Liver (tissue), 9 donors: ENCODE measurements around the gene PDE2A. TPM values are rescaled to one million over a fixed set of nuclear protein-coding genes. Genes with fewer than 3 reads are reported as not detected.
"Not testable (repeated sequence)": the region's sequence is repeated elsewhere in the genome, so short reads cannot be mapped to it uniquely, and the experiment has no call there.

ENCODE experiments used
- DNase-seq: peaks from one replicate; pipeline ENCODE4 v3.0.0-alpha.2; 2017; ENCODE audit warnings: low spot score
- H3K27ac ChIP-seq, 2 donors: one replicate each; pipeline ENCODE4 v1.7.0; 2013; ENCODE audit warnings: inconsistent platforms in 2 of 2, low read length in 2 of 2, control low read depth in 1 of 2, low read depth in 1 of 2, mild to moderate bottlenecking in 1 of 2
- H3K27me3 ChIP-seq, 4 donors: one replicate each; pipeline versions ENCODE4 v1.6.1 to v1.7.0; 2013; ENCODE audit warnings: low read length in 3 of 4, inconsistent platforms in 1 of 4, mild to moderate bottlenecking in 1 of 4, moderate library complexity in 1 of 4; ENCODE audit not compliant: control insufficient read depth in 4 of 4, insufficient read depth in 4 of 4
- H3K36me3 ChIP-seq, 4 donors: one replicate each; pipeline versions ENCODE4 v1.6.1 to v1.7.0; 2013; ENCODE audit warnings: low read length in 3 of 4, mild to moderate bottlenecking in 3 of 4, low read depth in 1 of 4, moderate library complexity in 1 of 4; ENCODE audit not compliant: control insufficient read depth in 4 of 4, insufficient read depth in 3 of 4
- H3K4me1 ChIP-seq, 4 donors: one replicate each; pipeline versions ENCODE4 v1.6.1 to v1.7.0; 2013; ENCODE audit warnings: low read length in 3 of 4, mild to moderate bottlenecking in 3 of 4, moderate library complexity in 1 of 4; ENCODE audit not compliant: control insufficient read depth in 4 of 4, insufficient read depth in 4 of 4
- H3K4me3 ChIP-seq, 3 donors: one replicate each; pipeline versions ENCODE4 v1.6.1 to v1.7.0; 2013; ENCODE audit warnings: low read length in 3 of 3, control low read depth in 1 of 3, low read depth in 1 of 3, mild to moderate bottlenecking in 1 of 3
- H3K9ac ChIP-seq, 2 donors: one replicate each; pipeline ENCODE4 v1.7.0; 2013; ENCODE audit warnings: low read length in 2 of 2, mild to moderate bottlenecking in 2 of 2, moderate library complexity in 2 of 2, control low read depth in 1 of 2, low read depth in 1 of 2
- H3K9me3 ChIP-seq, 4 donors: one replicate each; pipeline versions ENCODE4 v1.6.1 to v1.7.0; 2013; ENCODE audit warnings: low read length in 3 of 4; ENCODE audit not compliant: control insufficient read depth in 4 of 4
- EGR1 ChIP-seq, 2 donors: IDR thresholded peaks; 2 replicates each; pipeline ENCODE4 v1.6.1; 2016 to 2018; ENCODE audit warnings: antibody characterized with exemption in 2 of 2, low read depth in 2 of 2
- FOXA1 ChIP-seq: IDR thresholded peaks from 2 replicates; pipeline ENCODE4 v1.6.1; 2016; ENCODE audit warnings: antibody characterized with exemption
- FOXA2 ChIP-seq: IDR thresholded peaks from 2 replicates; pipeline ENCODE4 v1.6.1; 2016; ENCODE audit warnings: antibody characterized with exemption
- GABPA ChIP-seq, 2 donors: IDR thresholded peaks in 1 of 2; conservative IDR thresholded peaks in 1 of 2; 2 replicates each; pipeline ENCODE4 v1.6.1; 2016; ENCODE audit warnings: antibody characterized with exemption in 2 of 2, mild to moderate bottlenecking in 1 of 2, moderate library complexity in 1 of 2
- HNF4A ChIP-seq, 2 donors: conservative IDR thresholded peaks; 2 replicates each; pipeline ENCODE4 v1.6.1; 2016; ENCODE audit warnings: antibody characterized with exemption in 2 of 2, mild to moderate bottlenecking in 2 of 2
- HNF4G ChIP-seq: IDR thresholded peaks from 2 replicates; pipeline ENCODE4 v1.6.1; 2016; ENCODE audit warnings: antibody characterized with exemption
- JUND ChIP-seq, 2 donors: IDR thresholded peaks; 2 replicates each; pipeline ENCODE4 v1.6.1; 2016; ENCODE audit warnings: antibody characterized with exemption in 2 of 2
- NR2F2 ChIP-seq: IDR thresholded peaks from 2 replicates; pipeline ENCODE4 v1.6.1; 2016; ENCODE audit warnings: antibody characterized with exemption
- RAD21 ChIP-seq, 2 donors: IDR thresholded peaks; 2 replicates each; pipeline ENCODE4 v1.6.1; 2016; ENCODE audit warnings: antibody characterized with exemption in 2 of 2, mild to moderate bottlenecking in 2 of 2
- RXRA ChIP-seq, 2 donors: IDR thresholded peaks; 2 replicates each; pipeline ENCODE4 v1.6.1; 2017 to 2018; ENCODE audit warnings: antibody characterized with exemption in 2 of 2, mild to moderate bottlenecking in 1 of 2
- SP1 ChIP-seq: IDR thresholded peaks from 2 replicates; pipeline ENCODE4 v1.6.1; 2018; ENCODE audit warnings: antibody characterized with exemption, mild to moderate bottlenecking
- TAF1 ChIP-seq: conservative IDR thresholded peaks from 2 replicates; pipeline ENCODE4 v1.6.1; 2016; ENCODE audit warnings: antibody characterized with exemption, mild to moderate bottlenecking
- YY1 ChIP-seq: IDR thresholded peaks from 2 replicates; pipeline ENCODE4 v1.6.1; 2016; ENCODE audit warnings: antibody characterized with exemption, mild to moderate bottlenecking
- WGBS: extraction: QIAGEN DNeasy Blood & Tissue Kit; methylation state at CpG from one replicate; pipeline ENCODE4 v1.1.7; 2013; 5-methylcytosine and 5-hydroxymethylcytosine counted together
- polyA plus RNA-seq, 2 donors: library from polyadenylated mRNA; stranded (reverse) in 1 of 2; unstranded in 1 of 2; fragments of 200-250 nt in 1 of 2; fragments of >200 nt in 1 of 2; fragmentation: Nextera tagmentation in 1 of 2; extraction: Ambion mirVana in 1 of 2; gene quantifications; one replicate each; pipeline versions ENCODE4 v1.2.1 to v1.2.3, GENCODE V29; 2013 to 2015
- total RNA-seq, 2 donors: library from RNA; depleted of rRNA; stranded (reverse); fragments of >200 nt; gene quantifications; one replicate each; pipeline ENCODE4 v1.2.3, GENCODE V29; 2014
- TF ChIP-seq, protein P1 (sequence below): fragments of 150-350 bp; IDR thresholded peaks from 2 replicates; pipeline ENCODE4 v1.5.1; 2017; ENCODE audit warnings: improper control_type of control experiment, low read depth, low read length; ENCODE audit not compliant: missing input control
- TF ChIP-seq, protein P2 (sequence below): IDR thresholded peaks from 2 replicates; pipeline ENCODE4 v1.6.1; 2016; ENCODE audit warnings: antibody characterized with exemption
- TF ChIP-seq, protein P3 (sequence below): IDR thresholded peaks from 2 replicates; pipeline ENCODE4 v1.6.1; 2016; ENCODE audit warnings: antibody characterized with exemption
- TF ChIP-seq, protein P4 (sequence below): IDR thresholded peaks from 2 replicates; pipeline ENCODE4 v1.6.1; 2016; ENCODE audit warnings: antibody characterized with exemption, mild to moderate bottlenecking
- TF ChIP-seq, protein P5 (sequence below): IDR thresholded peaks from 2 replicates; pipeline ENCODE4 v1.6.1; 2016; ENCODE audit warnings: antibody characterized with exemption
- donor health status: healthy.
- donor health status: healthy.
- donor health status: healthy.
- donor health status: healthy.
- donor health status: healthy.

The PDE2A gene
- total and polyA plus RNA-seq, 4 donors = 4.3 to 32.8 (median 12.9) TPM

DNA sequence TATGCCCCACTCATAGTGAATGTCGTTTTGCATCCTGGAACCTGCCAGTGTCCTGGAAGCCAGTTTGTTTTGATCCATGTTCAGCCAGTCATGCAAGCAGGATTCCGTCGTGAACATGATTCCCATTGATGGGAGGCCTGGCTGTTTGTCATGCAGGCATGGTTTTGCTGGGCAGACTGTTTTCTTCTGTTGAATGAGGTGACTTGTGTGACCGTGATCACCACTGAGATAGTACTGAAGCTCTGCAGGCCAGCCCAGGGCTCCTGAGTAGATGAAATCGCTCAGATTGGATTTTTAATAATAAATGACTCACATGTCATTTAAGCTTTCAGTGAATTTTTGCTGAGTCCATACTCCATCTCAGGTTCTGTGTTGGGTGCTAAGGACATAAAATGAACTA, 117.8 kb downstream of the PDE2A start:
- Histone ChIP-seq H3K27ac (no peak overlapping the region), H3K27me3 (peaks cover 0 to 9% (median 2%) of the 10 kb centered on the region in 4 donors), H3K4me1 (no peaks in the 10 kb centered on the region), H3K4me3 (no peak overlapping the region), H3K9me3 (no peaks in the 10 kb centered on the region), H3K9ac (no peak overlapping the region), H3K36me3 (no peaks in the 10 kb centered on the region)
- DNase-seq = no peak
- TF ChIP-seq HNF4A (conservative IDR thresholded peaks at IDR 0.05) (no peak), HNF4G (no peak), TAF1 (no peak), NR2F2 (no peak), YY1 (no peak), JUND (IDR thresholded peaks at IDR 0.05) (no peak), RXRA (IDR thresholded peaks at IDR 0.05) (no peak), FOXA1 (no peak), RAD21 (IDR thresholded peaks at IDR 0.05) (no peak), FOXA2 (no peak), EGR1 (IDR thresholded peaks at IDR 0.05; ENCODE audit: low read depth in 2 of 2) (no peak), SP1 (no peak), GABPA (IDR thresholded peaks at IDR 0.05 in 1 of 2, conservative IDR thresholded peaks at IDR 0.05 in 1 of 2) (no peak)
- TF ChIP-seq, protein P1, sequence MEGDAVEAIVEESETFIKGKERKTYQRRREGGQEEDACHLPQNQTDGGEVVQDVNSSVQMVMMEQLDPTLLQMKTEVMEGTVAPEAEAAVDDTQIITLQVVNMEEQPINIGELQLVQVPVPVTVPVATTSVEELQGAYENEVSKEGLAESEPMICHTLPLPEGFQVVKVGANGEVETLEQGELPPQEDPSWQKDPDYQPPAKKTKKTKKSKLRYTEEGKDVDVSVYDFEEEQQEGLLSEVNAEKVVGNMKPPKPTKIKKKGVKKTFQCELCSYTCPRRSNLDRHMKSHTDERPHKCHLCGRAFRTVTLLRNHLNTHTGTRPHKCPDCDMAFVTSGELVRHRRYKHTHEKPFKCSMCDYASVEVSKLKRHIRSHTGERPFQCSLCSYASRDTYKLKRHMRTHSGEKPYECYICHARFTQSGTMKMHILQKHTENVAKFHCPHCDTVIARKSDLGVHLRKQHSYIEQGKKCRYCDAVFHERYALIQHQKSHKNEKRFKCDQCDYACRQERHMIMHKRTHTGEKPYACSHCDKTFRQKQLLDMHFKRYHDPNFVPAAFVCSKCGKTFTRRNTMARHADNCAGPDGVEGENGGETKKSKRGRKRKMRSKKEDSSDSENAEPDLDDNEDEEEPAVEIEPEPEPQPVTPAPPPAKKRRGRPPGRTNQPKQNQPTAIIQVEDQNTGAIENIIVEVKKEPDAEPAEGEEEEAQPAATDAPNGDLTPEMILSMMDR = no peak
- TF ChIP-seq, protein P2, sequence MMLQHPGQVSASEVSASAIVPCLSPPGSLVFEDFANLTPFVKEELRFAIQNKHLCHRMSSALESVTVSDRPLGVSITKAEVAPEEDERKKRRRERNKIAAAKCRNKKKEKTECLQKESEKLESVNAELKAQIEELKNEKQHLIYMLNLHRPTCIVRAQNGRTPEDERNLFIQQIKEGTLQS = no peak
- TF ChIP-seq, protein P3, sequence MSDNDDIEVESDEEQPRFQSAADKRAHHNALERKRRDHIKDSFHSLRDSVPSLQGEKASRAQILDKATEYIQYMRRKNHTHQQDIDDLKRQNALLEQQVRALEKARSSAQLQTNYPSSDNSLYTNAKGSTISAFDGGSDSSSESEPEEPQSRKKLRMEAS = no peak
- TF ChIP-seq, protein P4, sequence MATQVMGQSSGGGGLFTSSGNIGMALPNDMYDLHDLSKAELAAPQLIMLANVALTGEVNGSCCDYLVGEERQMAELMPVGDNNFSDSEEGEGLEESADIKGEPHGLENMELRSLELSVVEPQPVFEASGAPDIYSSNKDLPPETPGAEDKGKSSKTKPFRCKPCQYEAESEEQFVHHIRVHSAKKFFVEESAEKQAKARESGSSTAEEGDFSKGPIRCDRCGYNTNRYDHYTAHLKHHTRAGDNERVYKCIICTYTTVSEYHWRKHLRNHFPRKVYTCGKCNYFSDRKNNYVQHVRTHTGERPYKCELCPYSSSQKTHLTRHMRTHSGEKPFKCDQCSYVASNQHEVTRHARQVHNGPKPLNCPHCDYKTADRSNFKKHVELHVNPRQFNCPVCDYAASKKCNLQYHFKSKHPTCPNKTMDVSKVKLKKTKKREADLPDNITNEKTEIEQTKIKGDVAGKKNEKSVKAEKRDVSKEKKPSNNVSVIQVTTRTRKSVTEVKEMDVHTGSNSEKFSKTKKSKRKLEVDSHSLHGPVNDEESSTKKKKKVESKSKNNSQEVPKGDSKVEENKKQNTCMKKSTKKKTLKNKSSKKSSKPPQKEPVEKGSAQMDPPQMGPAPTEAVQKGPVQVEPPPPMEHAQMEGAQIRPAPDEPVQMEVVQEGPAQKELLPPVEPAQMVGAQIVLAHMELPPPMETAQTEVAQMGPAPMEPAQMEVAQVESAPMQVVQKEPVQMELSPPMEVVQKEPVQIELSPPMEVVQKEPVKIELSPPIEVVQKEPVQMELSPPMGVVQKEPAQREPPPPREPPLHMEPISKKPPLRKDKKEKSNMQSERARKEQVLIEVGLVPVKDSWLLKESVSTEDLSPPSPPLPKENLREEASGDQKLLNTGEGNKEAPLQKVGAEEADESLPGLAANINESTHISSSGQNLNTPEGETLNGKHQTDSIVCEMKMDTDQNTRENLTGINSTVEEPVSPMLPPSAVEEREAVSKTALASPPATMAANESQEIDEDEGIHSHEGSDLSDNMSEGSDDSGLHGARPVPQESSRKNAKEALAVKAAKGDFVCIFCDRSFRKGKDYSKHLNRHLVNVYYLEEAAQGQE = no peak
- TF ChIP-seq, protein P5, sequence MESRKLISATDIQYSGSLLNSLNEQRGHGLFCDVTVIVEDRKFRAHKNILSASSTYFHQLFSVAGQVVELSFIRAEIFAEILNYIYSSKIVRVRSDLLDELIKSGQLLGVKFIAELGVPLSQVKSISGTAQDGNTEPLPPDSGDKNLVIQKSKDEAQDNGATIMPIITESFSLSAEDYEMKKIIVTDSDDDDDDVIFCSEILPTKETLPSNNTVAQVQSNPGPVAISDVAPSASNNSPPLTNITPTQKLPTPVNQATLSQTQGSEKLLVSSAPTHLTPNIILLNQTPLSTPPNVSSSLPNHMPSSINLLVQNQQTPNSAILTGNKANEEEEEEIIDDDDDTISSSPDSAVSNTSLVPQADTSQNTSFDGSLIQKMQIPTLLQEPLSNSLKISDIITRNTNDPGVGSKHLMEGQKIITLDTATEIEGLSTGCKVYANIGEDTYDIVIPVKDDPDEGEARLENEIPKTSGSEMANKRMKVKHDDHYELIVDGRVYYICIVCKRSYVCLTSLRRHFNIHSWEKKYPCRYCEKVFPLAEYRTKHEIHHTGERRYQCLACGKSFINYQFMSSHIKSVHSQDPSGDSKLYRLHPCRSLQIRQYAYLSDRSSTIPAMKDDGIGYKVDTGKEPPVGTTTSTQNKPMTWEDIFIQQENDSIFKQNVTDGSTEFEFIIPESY = no peak
- 83% methylated on average over 5 of the region's 5 CpGs for WGBS

DNA sequence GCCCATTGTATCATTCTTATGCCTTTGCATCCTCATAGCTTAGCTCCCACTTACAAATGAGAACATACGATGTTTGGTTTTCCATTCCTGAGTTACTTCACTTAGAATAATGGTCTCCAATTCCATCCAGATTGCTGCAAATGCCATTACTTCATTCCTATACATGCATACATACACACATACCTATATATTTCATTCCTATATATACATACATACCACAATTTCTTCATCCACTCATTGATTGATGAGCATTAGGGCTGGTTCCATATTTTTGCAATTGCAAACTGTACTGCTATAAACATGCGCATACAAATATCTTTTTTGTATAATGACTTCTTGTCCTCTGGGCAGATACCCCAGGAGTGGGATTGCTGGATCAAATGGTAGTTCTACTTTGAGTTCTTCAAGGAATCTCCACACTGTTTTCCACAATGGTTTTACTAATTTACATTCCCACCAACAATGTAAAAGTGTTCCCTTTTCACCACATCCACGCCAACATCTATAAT, 119.2 kb downstream of the PDE2A start:
- not testable (repeated sequence) for H3K4me3 ChIP-seq, H3K4me1 ChIP-seq, H3K27ac ChIP-seq, H3K9me3 ChIP-seq, H3K9ac ChIP-seq, H3K27me3 ChIP-seq, DNase-seq, H3K36me3 ChIP-seq
- WGBS = 92% methylated on average over 3 of the region's 3 CpGs
